ENCODE data around the gene RAB3C.
A peak's percentile ranks its signal among the peaks of the same experiment; 100 is the strongest.

The RAB3C gene

GRCh38 chr5:58737671-58738070 is 154.8 kb downstream of the RAB3C start:
- DNase-seq = no peak

DNA sequence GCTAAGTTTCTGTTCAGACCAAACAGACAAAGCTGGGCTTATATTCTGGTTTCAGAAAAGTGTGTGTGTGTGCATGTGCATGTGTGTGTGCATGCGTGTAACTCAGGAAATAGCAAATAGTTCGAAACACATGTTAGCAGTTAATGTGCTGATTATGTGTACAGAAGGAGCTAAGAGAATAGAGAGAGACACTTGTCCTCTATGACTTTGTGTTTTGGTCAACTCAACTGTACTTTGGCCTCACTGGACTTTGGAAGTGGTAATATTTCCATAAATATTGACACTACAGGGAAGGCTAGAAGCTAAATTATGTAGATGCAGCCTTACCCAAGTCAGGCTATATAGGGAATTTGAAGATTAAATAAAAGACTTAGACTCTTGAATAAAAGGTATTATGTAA is 155.5 kb downstream of the RAB3C start:
- DNase-seq = no peak

GRCh38 chr5:58739051-58739450 is 156.2 kb downstream of the RAB3C start:
- no peak for DNase-seq

GRCh38 chr5:58740956-58741355 is 158.1 kb downstream of the RAB3C start:
- no peak for DNase-seq

DNA sequence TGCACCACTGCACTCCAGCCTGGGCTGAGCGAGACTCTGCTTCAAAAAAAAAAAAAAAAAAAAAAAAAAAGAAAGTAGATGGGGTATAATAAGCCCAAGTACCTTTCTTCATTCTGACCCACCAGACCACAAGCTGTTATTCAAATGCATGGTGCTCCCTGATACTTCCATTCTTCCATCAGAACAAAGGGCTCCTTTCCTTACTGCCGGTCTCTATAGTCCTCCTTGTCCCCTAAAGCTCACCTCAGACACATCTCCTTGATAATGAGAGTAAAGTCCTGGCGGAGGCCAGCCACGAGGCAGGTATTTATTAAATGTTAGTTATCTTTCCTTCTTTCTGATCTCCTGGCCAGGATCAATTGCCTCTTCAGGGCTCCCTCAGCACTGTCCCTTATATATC is 162.5 kb downstream of the RAB3C start:
- no peak for DNase-seq

GRCh38 chr5:58746321-58746720 is 163.4 kb downstream of the RAB3C start:
- DNase-seq = no peak

DNA sequence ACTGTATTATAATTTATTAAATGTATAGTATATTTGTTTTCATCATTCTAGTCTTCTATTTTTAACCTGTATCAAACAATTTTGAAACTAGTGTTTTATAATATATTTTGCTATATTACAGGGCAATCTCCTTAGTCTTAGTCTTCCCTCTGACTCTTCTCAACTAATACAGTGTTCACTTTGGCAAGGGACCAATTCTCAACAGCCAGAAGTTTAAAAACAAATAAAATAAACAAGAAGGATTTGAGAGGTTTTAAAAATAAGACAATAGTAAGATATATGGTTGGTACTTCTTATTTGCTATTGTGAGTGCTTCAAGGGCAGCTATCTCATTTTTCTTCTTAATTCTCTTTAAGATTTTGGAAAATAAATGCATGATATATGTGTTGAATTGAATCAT is 167.2 kb downstream of the RAB3C start:
- no peak for DNase-seq

GRCh38 chr5:58751222-58751837 is 168.5 kb downstream of the RAB3C start:
- DNase-seq = peak; percentile 54

- no peak for DNase-seq
Observed at GRCh38 chr5:58752104-58752503, 169.2 kb downstream of the RAB3C start.

- DNase-seq = no peak
Observed at GRCh38 chr5:58753446-58753845, 170.6 kb downstream of the RAB3C start.

DNA sequence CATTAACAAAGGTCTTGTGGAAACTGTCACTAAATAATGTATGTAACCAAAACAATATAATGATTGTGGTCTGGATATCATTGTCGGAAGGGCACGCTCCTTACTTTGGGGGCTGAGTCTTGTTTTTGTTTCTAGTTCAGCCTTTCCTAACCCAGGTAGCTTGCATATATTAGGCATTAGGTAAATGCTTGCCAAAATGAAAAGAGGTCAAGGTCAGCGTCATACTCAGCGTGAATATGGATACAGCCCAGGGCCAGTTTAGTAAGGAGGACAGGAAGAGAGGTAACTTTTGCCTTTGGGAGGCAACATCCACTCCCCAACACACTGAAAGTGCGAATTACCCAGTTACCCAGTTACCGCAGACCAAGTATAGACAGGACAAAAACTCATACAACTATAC is 171.4 kb downstream of the RAB3C start:
- DNase-seq = no peak

DNA sequence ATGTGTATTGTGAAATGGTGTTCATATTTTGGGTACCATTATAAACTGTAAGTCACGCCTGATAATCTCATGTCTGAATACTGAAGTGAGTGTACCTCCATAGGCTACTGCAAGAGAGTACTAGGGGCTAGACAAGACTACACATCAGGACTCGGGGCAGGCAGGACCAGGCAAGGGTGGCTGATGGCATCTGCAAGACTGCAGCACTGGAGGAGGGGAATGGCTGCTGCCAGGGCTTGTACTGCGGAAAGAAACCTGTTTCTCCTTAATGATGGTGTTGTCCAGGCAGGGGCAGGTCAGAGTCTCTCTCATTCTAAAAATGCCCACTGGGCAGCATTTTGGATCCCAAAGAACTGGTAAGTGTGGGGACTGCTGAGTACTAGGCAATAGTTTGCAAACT is 172.5 kb downstream of the RAB3C start:
- no peak for DNase-seq

DNA sequence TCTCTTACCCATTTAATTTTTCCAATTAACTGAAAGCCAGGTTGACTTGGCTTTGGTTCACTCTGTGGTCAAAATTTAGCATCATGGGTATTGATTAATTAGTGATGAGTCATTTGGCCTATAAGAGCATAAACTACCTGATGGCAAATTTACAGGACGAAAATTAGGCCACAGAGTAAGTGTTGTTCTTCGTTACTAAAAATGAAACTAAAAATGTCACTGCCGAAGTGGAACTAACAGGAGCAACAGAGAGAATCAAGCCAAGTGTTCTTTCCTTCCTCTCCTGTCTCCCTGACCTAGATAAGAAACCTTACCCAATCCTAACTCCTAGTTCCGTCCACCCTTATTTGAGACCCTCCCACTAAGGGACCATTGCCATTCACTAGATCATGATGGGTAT is 176.9 kb downstream of the RAB3C start:
- peak; percentile 51 for DNase-seq

DNA sequence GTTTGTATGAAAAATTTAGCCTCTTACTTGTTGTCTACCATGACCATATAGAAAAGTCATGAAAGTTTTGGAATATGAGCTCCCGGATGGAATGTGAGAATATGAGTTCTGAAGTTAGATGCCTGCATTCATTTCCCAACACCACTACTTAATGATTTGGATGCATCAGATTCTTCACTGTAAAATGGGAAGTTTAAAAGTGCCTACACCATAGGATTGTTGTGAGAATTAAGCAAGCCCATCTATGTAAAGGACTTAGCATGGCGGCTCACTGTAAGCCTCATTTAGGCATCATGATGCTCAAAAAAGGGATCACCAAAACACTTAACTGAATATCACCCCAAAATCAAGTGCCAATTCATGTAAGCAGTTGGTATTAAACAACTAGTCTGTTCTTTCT is 177.3 kb downstream of the RAB3C start:
- no peak for DNase-seq

DNA sequence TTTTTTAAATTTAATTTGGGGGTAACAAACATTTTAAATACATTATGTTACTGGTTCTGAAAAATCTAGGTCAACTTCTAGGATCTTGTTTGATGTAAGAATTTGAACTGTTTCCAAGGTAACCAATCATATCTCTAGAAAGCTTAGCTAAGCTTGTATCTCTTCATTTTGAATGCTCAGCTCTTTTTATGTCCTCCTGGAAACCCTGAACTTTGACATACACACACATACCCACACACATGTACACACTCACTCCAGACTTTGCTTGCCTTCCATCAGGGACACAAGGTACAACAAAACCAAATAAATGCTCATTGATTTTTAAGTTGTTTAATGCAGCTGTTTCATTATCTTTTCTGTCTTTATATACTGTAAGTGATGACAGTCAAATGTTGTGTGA is 178.5 kb downstream of the RAB3C start:
- DNase-seq = no peak

DNA sequence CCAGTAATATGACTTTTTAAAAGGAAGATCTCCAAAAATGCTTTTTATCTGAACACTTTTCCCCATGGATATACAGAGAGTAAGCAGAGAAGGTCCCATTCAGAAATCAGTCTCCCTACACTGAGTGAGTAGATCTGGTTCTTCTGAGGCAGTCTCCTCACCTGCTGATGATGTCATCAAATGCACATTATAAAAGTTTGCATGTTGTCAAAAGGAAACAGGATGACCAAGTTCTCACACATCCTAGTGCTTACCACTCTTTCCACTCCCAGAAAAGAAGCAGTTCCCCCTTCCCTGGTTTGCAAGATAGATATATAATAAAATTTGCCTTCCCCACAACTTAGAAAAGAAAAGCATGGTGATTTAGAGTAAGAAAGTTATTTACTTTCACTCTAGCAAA is 180.5 kb downstream of the RAB3C start:
- no peak for DNase-seq

DNA sequence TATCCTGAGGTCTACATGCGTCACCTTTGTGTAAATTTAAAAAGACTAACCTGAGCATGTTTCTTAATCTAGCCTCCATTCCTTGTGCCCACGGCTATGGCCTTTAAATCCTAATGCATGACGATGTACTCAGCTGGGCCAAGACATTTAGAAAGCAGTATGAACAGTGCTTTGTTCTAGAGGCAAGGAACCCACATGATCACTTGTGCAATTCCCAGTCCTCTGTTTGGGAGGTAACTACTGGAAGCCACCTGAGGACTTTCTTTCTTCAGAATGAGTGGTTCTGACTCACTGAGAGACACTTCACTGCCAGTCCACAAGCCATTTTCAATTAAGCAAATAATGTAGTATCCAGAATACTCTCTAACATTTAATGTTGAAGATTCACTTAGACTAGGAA is 181.3 kb downstream of the RAB3C start:
- no peak for DNase-seq

- no peak for DNase-seq
Observed at GRCh38 chr5:58765058-58765457, 182.2 kb downstream of the RAB3C start.

GRCh38 chr5:58767104-58767503 is 184.2 kb downstream of the RAB3C start:
- no peak for DNase-seq

GRCh38 chr5:58770136-58770535 is 187.3 kb downstream of the RAB3C start:
- DNase-seq = no peak

DNA sequence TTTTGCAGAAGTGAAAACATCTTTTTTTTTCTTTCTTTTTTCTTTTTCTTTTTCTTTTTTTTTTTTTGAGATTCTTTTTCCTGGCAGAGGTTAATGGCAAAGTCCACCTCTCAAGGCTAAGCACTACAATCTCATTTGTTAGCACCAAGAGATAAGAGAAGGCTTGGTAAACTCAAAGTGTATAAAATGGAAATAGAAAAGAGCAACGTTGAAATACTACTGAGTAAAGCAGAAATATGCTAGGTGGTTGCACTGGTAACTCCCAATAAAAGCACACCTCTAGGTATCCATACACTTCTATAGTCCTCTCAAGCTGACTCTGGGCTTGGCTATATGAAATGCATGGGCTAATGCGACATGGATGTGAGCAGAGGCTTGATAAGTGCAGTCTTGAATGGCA is 188.9 kb downstream of the RAB3C start:
- no peak for DNase-seq

GRCh38 chr5:58773744-58774441 is 191.0 kb downstream of the RAB3C start:
- no peak for DNase-seq

DNA sequence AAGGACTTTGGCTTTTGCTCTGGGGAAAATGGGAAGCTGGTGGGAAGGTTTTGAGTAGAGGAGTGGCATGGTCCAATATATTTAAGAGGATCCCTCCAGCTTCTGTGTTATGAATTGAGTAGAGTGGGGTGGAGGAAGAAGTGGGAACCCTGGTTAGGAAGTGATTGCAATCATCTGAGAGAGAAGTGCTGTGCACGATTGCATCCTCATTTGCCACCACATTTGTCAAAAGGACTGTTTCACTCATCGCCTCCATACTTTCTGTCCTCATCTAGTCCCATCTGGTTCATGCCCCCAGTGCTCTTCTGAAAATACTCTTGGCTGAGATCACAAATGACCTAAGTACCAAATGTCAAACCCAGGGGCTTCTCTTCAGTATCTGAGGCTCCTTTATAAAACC is 192.1 kb downstream of the RAB3C start:
- DNase-seq = no peak

DNA sequence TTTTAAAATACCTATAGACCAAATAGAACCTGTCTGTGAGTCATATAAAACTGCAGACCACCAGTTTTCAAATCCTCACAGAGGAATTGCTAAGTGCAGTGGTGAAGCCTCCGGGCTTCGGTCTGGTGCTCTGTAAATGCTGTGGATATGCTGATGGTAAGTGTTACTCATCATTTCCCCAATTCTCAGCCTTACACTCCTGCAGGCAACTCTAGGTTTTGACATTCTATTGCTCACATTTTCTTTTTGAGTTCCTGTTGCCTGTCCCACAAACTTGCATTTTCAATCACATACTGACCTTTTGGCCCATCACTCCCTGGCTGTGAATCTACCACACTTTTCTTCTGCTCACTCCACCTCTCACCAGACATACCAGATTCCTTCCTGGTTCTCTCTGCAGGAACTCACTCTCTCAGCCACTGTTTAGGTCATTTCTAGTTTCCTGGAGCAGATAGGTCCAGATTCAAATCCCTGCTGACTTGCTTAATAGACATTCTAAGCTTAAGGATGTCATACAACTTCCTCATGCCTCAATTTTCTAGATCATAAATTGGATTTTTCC is 192.9 kb downstream of the RAB3C start:
- peak; percentile 36 for DNase-seq

DNA sequence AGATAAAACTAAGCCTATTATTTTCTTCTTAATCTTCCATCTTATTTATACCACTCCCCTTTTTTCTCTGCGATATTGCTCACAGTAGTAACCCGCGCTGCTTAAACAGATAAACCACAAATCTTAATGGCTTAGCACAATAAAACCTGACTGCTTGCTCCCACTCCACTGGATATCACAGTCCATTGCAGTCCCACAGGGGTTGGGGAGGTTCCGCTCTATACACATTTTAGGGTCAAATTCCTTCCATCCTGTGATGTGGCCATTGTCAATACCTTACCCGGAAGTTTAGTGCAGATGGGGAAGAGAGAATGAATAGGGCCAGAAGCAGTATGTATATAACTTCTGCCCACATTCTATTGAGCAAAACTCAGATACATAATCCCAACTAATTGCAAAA is 193.7 kb downstream of the RAB3C start:
- no peak for DNase-seq
